ENCODE measurements around the gene RASL12. TPM values are rescaled to one million over a fixed set of nuclear protein-coding genes. Genes with fewer than 3 reads are reported as not detected.

RASL12 gene
- polyA plus RNA-seq, 1 donor from 2014 or later, result not detected

DNA sequence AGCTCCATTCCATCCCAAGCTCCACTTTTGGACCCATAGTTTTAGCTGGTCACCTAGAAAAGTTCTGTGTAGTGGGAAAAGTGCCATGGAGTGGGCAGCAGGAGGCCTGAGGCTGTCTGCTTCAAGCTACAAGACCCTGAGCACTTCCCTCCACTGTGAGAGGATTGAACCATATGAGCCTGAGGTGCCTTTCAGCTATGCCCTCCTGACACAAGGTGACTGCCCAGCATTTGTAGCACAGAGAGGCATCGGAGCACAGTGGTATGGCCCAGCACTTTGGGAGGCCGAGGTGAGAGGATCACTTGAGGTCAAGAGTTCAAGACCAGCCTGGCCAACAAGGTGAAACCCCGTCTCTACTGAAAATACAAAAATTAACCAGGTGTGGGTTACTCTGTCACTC, 4.8 kb upstream of the RASL12 start:
- Mint-ChIP-seq H3K9me3 (peaks cover 0 to 1% (median 0%) of the 10 kb centered on the region in 3 donors), H3K4me1 (peaks cover 0 to 4% (median under 1%) of the 10 kb centered on the region in 3 donors), H3K27me3 (peaks cover 12% of the 10 kb centered on the region), H3K4me3 (no peak overlapping the region), H3K36me3 (no peaks in the 10 kb centered on the region), H3K27ac (no peak overlapping the region)

- peaks cover 0 to 6% (median 0%) of the 10 kb centered on the region in 3 donors for H3K4me1 Mint-ChIP-seq
- H3K9me3 Mint-ChIP-seq, result peaks cover 0 to 1% (median 0%) of the 10 kb centered on the region in 3 donors
- no peaks in the 10 kb centered on the region for H3K36me3 Mint-ChIP-seq
- no peak overlapping the region for H3K4me3 Mint-ChIP-seq
- no peak overlapping the region for H3K27ac Mint-ChIP-seq
- peaks cover 15% of the 10 kb centered on the region for H3K27me3 Mint-ChIP-seq
Measured at GRCh38 chr15:65072027-65072426, 4.2 kb upstream of the RASL12 start.

DNA sequence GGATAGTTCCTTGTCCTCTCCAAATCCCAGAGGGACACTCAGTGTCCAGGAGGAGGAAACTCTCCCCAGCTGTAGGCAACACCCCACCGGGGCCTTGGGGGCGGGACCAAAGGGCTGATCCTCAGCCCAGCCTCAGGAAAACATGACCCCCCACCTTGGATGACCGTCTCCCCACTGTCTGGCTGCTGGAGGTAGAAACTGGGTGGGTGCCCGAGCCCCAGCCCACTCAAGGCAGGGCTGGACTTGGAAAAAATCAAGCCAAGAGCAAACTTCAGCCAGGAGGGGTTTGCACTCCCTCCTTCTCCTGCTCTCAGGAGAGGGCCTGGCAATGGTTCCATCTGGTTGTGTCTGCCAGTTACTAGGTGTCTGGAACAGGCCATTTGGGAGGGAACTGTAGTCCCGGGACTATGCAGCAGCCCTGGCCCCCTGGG, 3.6 kb upstream of the RASL12 start:
- no peaks in the 10 kb centered on the region for H3K36me3 Mint-ChIP-seq
- peaks cover 0 to 1% (median 0%) of the 10 kb centered on the region in 3 donors for H3K9me3 Mint-ChIP-seq
- peaks cover 0 to 6% (median 0%) of the 10 kb centered on the region in 3 donors for H3K4me1 Mint-ChIP-seq
- no peak overlapping the region for H3K4me3 Mint-ChIP-seq
- H3K27me3 Mint-ChIP-seq, result peaks cover 16% of the 10 kb centered on the region
- no peak overlapping the region for H3K27ac Mint-ChIP-seq

- Mint-ChIP-seq H3K27me3 (peaks cover 20% of the 10 kb centered on the region), H3K36me3 (no peaks in the 10 kb centered on the region), H3K4me3 (no peak overlapping the region), H3K27ac (no peak overlapping the region), H3K9me3 (peaks cover 0 to 1% (median 0%) of the 10 kb centered on the region in 3 donors), H3K4me1 (peaks cover 0 to 6% (median 0%) of the 10 kb centered on the region in 3 donors)
Measured at GRCh38 chr15:65069779-65070546, 2.2 kb upstream of the RASL12 start.

- H3K4me3 Mint-ChIP-seq, result no peak overlapping the region
- H3K9me3 Mint-ChIP-seq, result peaks cover 0 to 1% (median 0%) of the 10 kb centered on the region in 3 donors
- H3K4me1 Mint-ChIP-seq, result peaks cover 0 to 6% (median 0%) of the 10 kb centered on the region in 3 donors
- peaks cover 25% of the 10 kb centered on the region for H3K27me3 Mint-ChIP-seq
- H3K36me3 Mint-ChIP-seq, result no peaks in the 10 kb centered on the region
- H3K27ac Mint-ChIP-seq, result no peak overlapping the region
Measured at GRCh38 chr15:65069179-65069578, 1.4 kb upstream of the RASL12 start.

GRCh38 chr15:65068403-65068788, 605 bp upstream of the RASL12 start:
- Mint-ChIP-seq H3K4me1 (peaks cover 0 to 6% (median 0%) of the 10 kb centered on the region in 3 donors), H3K36me3 (no peaks in the 10 kb centered on the region), H3K9me3 (peaks cover 0 to 1% (median 0%) of the 10 kb centered on the region in 3 donors), H3K27me3 (peaks cover 25% of the 10 kb centered on the region), H3K4me3 (peak overlapping the region in 1 of 4 donors; percentile 63), H3K27ac (no peak overlapping the region)

GRCh38 chr15:65067317-65067644, 510 bp downstream of the RASL12 start:
- Mint-ChIP-seq H3K27ac (no peak overlapping the region), H3K27me3 (peaks cover 25% of the 10 kb centered on the region), H3K4me3 (peak overlapping the region in 1 of 4 donors; percentile 47), H3K36me3 (no peaks in the 10 kb centered on the region), H3K9me3 (peaks cover 0 to under 1% (median 0%) of the 10 kb centered on the region in 3 donors), H3K4me1 (peaks cover 0 to 6% (median 0%) of the 10 kb centered on the region in 3 donors)

DNA sequence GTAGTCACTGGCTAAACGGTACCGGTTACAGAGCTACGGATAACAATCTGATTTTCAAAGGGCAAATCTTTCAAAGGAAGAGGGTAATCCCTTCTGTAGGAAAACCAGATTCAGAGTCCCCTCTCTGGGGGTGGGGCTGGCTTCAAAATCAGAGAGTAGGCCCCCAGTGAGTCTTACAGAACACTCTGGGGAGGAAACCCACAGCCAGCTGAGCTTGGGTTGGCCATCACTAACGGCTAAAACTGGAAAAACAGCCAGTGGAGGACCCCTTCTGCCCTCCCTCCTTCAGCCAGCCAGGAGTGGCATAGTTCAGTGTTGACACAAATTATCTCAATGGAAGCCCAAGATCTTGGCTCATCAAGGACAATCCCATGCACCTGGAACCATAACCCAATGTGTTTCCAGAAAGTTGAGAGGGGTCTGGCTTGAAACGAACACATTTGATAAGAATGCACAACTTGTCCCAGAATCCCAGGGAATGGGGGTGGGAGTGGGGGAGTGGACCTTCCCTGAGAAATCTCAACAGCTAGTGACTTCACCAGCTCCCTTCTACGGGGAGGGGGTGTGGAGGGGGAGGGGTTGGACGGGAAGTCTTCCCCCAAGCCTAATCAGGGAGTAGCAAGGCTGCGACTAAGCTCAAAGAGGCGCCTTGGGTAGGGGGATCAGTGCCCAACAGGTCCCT, 1.0 kb downstream of the RASL12 start:
- H3K36me3 Mint-ChIP-seq, result no peaks in the 10 kb centered on the region
- peaks cover 25% of the 10 kb centered on the region for H3K27me3 Mint-ChIP-seq
- H3K4me3 Mint-ChIP-seq, result no peak overlapping the region
- H3K4me1 Mint-ChIP-seq, result peaks cover 0 to 5% (median 0%) of the 10 kb centered on the region in 3 donors
- H3K9me3 Mint-ChIP-seq, result no peaks in the 10 kb centered on the region
- no peak overlapping the region for H3K27ac Mint-ChIP-seq

DNA sequence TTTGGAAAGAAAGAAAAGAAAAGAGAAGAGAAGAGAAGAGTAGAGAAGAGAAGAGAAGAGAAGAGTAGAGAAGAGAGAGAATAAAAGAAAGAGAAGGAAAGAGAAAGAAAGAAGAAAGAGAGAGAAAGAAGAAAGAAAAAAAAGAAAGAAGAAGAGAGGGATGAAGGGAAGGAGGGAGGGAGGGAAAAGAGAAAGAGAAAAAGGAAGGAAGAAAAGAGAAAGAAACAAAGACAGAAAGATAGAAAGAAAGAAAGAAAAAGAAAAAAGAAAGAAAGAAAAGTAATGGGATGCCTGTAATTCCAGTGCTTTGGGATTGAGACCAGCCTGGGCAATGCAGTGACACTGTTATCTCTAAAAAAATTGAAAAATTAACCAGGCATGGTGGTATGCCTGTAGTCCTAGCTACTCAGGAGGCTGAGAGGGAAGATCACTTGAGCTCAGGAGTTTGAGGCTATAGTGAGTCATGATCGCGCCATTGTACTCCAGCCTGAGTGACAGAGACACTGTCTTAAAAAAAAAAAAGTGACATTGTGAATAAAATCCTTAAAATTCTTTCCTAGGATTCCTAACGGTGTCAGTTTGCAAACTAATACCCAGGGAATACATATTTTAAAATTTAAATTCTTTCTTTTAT, 1.7 kb downstream of the RASL12 start:
- Mint-ChIP-seq H3K9me3 (no peaks in the 10 kb centered on the region), H3K4me3 (no peak overlapping the region), H3K27ac (no peak overlapping the region), H3K4me1 (peaks cover 0 to 5% (median 0%) of the 10 kb centered on the region in 3 donors), H3K27me3 (peaks cover 25% of the 10 kb centered on the region), H3K36me3 (no peaks in the 10 kb centered on the region)

- Mint-ChIP-seq H3K27ac (no peak overlapping the region), H3K36me3 (no peaks in the 10 kb centered on the region), H3K9me3 (no peaks in the 10 kb centered on the region), H3K4me3 (no peak overlapping the region), H3K27me3 (peaks cover 19% of the 10 kb centered on the region), H3K4me1 (peaks cover 0 to 3% (median 0%) of the 10 kb centered on the region in 3 donors)
Measured at GRCh38 chr15:65062726-65063125, 5.1 kb downstream of the RASL12 start.

- H3K27me3 Mint-ChIP-seq, result peaks cover 15% of the 10 kb centered on the region
- H3K4me1 Mint-ChIP-seq, result no peaks in the 10 kb centered on the region
- H3K27ac Mint-ChIP-seq, result no peak overlapping the region
- no peaks in the 10 kb centered on the region for H3K9me3 Mint-ChIP-seq
- no peak overlapping the region for H3K4me3 Mint-ChIP-seq
- H3K36me3 Mint-ChIP-seq, result no peaks in the 10 kb centered on the region
Measured at GRCh38 chr15:65062061-65062460, 5.7 kb downstream of the RASL12 start.

DNA sequence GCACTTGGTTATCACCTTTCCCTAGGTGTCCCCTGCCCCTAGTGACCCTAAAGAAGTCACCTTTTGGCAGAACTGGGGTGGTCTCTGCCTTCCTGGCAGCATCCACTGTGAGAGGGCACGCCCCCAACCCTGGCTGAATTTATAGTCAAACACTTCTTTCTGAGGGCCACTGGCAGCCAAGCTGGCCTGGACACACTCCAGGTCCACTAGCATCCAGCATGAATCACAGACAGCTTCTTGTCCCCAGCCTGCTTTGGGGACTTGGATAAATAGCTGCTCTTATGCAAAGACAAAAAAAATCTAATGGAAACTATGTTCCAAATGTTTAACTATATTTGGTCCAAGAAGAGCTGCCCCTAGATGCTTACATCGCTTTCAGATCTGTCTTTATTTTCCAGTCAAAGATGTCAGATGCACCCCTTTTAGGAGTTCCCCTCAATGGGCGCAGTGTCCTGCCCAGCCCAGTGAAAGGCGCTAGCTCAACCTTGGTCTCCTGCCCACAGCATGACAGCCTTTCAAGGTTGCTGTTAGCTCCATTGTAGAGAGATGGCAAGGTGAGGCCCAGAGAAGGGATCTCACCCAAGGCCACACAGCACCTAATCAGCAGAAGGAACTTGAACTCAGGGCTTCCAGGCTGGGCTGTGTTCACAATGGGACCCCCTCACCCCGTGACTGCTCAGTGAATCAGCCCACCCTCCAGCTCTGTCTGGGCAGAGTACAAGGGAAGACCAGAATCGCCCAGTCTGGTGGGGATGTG, 7.0 kb downstream of the RASL12 start:
- Mint-ChIP-seq H3K27ac (no peak overlapping the region), H3K36me3 (no peaks in the 10 kb centered on the region)

DNA sequence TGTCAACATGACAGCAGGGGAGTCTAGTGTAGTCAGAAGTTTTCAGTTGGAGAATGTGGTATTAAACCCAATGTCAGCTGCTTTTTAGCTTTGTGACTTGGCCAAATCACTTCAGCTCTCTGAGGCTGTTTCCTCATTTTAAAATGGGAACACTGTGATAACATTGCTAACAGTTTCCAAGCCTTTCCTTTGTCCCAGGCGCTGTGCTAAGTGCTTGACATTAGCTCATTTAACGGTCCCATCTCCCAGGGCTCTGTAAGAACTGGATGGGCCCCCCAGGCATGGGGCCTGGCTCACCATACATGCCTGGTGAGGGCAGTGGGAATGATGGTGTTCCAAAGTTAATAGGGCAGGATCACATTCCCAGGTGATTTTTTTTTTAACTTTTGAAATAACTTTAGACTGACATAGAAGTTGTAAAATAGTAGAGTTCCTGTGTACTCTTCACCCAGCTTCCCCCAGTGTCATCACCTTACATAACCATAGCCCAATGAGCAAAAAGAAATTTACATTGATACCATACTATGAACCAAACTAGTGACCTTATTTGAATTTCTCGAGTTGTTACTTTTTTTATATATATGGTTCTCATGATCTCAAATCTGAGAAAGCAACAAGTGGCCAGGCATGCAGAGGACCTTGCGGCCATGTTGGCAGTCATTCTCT, 7.7 kb downstream of the RASL12 start:
- no peaks in the 10 kb centered on the region for H3K9me3 Mint-ChIP-seq
- H3K4me3 Mint-ChIP-seq, result no peak overlapping the region
- H3K27me3 Mint-ChIP-seq, result peaks cover 5% of the 10 kb centered on the region
- H3K27ac Mint-ChIP-seq, result no peak overlapping the region
- H3K4me1 Mint-ChIP-seq, result no peaks in the 10 kb centered on the region
- no peaks in the 10 kb centered on the region for H3K36me3 Mint-ChIP-seq

More for the DNA sequence above, 7.0 kb downstream of the RASL12 start:
- Mint-ChIP-seq H3K9me3 (no peaks in the 10 kb centered on the region), H3K27me3 (peaks cover 10% of the 10 kb centered on the region), H3K4me3 (no peak overlapping the region), H3K4me1 (no peaks in the 10 kb centered on the region)

GRCh38 chr15:65059369-65059750, 8.4 kb downstream of the RASL12 start:
- no peaks in the 10 kb centered on the region for H3K4me1 Mint-ChIP-seq
- no peak overlapping the region for H3K27ac Mint-ChIP-seq
- H3K4me3 Mint-ChIP-seq, result no peak overlapping the region
- no peaks in the 10 kb centered on the region for H3K27me3 Mint-ChIP-seq
- H3K36me3 Mint-ChIP-seq, result no peaks in the 10 kb centered on the region
- H3K9me3 Mint-ChIP-seq, result no peaks in the 10 kb centered on the region

Data from IgD-negative memory B cell (primary cell).